ENCODE measurements around the gene SDCCAG8.

DNA sequence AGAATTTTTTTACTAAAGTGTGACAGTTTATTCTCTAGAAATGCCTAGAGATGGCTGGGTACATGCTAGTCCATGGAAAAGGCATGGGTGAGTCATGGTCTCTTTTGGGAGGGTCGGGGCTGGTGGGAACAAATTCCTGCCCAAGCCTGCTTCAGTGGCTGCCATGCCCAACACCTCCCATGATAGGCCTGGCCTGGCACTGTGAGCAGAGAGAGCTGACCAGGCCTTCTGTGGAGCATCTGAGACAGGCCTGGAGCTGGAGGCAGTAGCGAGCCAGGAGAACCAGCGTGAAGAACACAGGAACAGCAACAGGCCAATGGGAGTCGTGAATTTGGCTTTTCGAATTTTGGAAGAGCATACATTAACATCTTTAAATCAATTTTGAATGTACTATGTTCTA is 209.2 kb downstream of the SDCCAG8 start:
- TF ChIP-seq, protein P1, sequence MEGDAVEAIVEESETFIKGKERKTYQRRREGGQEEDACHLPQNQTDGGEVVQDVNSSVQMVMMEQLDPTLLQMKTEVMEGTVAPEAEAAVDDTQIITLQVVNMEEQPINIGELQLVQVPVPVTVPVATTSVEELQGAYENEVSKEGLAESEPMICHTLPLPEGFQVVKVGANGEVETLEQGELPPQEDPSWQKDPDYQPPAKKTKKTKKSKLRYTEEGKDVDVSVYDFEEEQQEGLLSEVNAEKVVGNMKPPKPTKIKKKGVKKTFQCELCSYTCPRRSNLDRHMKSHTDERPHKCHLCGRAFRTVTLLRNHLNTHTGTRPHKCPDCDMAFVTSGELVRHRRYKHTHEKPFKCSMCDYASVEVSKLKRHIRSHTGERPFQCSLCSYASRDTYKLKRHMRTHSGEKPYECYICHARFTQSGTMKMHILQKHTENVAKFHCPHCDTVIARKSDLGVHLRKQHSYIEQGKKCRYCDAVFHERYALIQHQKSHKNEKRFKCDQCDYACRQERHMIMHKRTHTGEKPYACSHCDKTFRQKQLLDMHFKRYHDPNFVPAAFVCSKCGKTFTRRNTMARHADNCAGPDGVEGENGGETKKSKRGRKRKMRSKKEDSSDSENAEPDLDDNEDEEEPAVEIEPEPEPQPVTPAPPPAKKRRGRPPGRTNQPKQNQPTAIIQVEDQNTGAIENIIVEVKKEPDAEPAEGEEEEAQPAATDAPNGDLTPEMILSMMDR (conservative IDR thresholded peaks at IDR 0.05), result no peak
- no peak for TF ChIP-seq ZFX (IDR thresholded peaks at IDR 0.05)

All from C4-2B (cell line).